DMS53 (cell line): ENCODE measurements around the gene TDRKH.
"Not testable (repeated sequence)": the region's sequence is repeated elsewhere in the genome, so short reads cannot be mapped to it uniquely, and the experiment has no call there.

Experiments
- DNase-seq: peaks from one replicate; lab custom pipeline; 2025; lab: John Stamatoyannopoulos, UW

Gene TDRKH

DNA sequence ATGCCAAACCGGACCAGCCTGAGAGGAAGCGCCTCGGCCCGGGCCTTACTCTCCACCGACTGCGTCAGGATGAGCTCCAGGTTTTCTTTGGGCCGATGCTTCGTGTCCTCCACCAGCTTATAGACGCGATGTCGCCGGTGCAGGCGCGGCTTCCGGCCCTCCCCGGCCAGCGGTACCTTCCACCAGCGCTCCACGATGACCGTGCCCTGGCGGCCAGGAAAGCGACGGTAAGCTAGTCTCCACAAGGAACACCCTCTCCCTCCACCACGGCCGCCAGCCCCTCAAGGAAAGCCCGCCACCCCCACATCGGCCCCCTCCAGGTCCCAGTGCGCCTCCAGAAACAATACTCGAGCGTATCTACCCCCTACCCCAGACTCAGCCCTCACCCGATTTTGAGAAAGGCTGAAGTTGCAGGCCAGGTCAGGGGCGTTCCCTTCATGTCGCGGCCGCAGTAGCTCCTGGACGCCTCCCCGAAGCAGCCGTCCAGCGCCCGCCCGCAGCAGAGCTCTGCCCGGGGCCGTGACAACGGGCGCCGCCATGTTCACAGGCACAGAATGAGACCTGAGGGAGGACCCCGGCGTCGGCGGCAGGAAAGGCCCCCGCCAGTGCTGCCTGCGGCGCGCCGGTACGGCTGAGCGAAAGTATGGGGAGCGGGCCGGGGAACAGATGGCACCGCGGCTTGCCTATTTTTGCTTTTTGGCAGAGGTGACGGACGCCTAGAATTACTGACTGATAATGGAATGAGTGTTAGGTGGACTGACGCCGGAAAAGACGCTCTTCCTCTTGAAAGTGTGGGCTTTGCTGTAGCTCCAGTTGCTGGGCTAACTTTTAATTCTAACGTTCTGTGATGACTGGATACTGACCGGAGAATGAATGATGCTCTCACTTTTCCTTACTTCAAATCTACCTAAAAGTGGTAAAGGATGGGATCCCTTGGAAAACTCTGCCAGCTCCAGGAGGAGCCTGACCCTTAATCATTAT is 27.1 kb downstream of the TDRKH start, which contains the start of gene MRPL9:
Gene MRPL9, minus strand, starts transcription at position 556 of the 981 bp plus-strand sequence. Its CDS starts 17 bp downstream, at position 539.
- peak; percentile 90 for DNase-seq

DNA sequence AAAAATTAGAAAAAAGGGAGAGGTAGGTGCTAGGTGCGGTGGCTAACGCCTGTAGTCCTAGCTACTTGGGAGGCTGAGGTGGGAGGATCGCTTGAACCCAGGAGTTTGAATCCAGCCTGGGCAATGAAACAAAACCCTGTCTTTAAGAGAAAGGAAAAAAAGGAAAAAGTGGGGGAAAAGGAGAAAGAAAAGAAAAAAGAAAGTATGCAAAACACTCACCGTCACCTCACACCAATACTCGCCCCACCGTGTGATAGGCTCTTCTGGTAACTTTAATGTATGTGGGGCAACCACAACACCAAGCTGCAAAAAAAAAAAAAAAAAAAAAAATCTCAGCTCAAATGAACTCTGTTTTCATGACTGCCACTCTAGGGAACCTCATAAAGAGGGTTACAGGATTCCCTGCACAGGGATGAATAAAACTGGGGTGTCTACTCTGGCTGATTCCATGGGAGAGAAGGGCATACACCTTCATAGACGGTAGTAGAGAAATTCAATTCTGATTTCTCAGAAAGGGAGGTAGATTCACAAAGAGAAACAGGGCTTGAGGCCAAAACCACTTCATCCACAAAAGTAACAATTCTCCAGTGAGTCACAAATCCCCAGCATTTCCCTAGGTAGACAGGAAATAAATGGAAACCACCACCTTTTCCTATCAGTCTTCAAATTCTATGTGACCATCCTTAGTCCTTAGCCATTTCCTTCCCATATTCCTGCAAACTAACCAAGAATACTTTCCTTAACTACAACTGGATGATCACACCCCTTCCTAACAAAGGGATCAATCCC is 29.5 kb downstream of the TDRKH start:
- DNase-seq, result no peak

GRCh38 chr1:151759241-151759640 is 31.1 kb downstream of the TDRKH start:
- no peak for DNase-seq

- no peak for DNase-seq
Observed at GRCh38 chr1:151756291-151756690, 34.0 kb downstream of the TDRKH start.

DNA sequence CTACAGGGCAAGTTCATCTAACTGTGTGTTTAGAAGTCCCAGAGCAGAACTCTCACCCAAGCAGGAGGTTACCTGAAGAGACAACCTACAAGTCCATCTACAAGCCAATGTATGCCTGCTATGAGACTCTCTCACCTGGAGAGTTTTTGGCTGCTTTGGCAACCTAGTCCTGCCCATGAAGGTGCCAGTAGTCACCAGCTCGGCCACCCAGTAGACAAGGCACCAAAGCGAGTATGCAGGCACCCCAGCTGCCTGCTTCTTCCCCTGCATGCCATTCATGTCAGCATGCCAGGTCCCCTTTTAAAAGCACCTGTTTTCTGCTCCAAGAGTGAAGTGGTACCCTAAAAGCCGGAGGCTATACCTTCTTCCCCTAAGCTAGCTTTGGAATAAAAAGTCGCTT is 48.8 kb downstream of the TDRKH start:
- DNase-seq, result no peak

- DNase-seq, result peak; percentile 82
Observed at GRCh38 chr1:151739590-151740355, 50.5 kb downstream of the TDRKH start.

- peak; percentile 39 for DNase-seq
Observed at GRCh38 chr1:151737479-151737878, 52.8 kb downstream of the TDRKH start.

DNA sequence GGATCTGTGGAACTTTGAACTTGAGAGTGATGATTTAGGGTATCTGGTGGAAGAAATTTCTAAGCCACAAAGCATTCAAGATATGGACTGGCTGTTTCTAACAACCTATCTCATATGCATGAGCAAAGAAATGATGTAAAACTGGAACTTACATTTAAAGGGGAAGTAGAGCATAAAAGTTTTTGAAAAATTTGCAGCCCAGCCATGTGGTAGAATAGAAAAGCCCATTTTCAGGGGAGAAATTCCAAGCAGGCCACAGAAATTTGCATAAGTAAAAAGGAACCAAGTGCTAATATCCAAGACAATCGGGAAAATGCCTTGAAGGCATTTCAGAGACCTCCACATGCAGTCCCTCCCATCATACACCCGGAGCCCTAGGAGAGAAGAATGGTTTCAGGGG is 53.3 kb downstream of the TDRKH start:
- DNase-seq, result no peak

DNA sequence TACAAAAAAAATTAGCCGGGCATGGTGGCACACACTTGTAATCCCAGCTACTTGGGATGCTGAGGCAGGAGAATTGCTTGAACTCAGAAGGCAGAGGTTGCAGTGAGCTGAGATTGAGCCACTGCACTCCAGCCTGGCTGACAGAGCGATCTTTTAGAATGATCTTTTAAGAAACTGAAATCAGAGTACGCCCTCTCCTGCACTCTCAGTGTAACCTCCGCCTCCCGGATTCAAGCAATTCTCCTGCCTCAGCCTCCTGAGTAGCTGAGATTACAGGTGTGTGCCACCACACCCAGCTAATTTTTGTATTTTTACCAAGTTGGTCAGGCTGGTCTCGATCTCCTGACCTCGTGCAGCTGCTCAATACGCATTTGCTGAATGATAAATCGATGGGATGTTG is 56.3 kb downstream of the TDRKH start:
- DNase-seq, result not testable (repeated sequence)

- DNase-seq, result peak; percentile 70
Observed at GRCh38 chr1:151733126-151733525, 57.2 kb downstream of the TDRKH start.

DNA sequence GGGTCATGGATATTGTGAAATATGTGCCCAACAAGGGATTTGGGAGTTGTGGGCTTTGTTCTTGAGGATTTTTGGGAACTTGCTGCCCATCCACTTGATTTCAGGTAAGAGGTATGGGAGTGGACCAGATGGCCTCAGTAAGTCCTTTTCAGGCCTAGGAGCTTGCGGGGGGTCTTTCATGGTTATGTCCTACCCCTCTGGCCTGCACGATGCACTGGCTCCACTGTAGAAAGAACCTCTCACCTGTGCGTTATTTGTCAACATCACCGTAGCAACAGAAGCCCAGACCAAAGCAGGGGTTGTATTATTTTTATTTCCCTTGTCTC is 60.4 kb downstream of the TDRKH start:
- DNase-seq, result peak; percentile 58

- DNase-seq, result peak; percentile 73
Observed at GRCh38 chr1:151729157-151729965, 60.9 kb downstream of the TDRKH start.

- no peak for DNase-seq
Observed at GRCh38 chr1:151728151-151729054, 61.9 kb downstream of the TDRKH start.

GRCh38 chr1:151723726-151724370 is 66.5 kb downstream of the TDRKH start:
- DNase-seq, result peak; percentile 31
